NCI-H226 (cell line): ENCODE measurements around the gene CTDP1.

Source experiments
- DNase-seq: peaks from one replicate; pipeline ENCODE4 v3.0.0-alpha.2; 2015

The CTDP1 gene

DNA sequence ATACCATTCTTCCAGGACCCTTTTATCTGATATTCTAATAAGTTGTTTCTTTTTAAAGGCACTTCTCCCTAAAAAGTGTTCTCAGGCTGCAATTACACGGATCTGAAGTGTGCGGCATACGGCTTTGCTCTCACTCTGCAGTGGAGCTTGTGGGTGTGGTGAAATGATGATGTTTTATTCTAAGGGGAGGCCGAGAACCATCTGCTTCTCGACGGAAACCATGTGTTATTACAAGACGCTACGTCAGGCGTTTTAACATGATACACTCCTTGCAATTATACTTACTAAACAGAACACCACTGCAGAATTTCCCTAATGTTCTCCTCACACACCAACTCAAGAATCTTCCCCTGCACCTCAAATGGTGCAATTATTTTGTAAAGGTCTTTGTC is 34.9 kb upstream of the CTDP1 start:
- no peak for DNase-seq

DNA sequence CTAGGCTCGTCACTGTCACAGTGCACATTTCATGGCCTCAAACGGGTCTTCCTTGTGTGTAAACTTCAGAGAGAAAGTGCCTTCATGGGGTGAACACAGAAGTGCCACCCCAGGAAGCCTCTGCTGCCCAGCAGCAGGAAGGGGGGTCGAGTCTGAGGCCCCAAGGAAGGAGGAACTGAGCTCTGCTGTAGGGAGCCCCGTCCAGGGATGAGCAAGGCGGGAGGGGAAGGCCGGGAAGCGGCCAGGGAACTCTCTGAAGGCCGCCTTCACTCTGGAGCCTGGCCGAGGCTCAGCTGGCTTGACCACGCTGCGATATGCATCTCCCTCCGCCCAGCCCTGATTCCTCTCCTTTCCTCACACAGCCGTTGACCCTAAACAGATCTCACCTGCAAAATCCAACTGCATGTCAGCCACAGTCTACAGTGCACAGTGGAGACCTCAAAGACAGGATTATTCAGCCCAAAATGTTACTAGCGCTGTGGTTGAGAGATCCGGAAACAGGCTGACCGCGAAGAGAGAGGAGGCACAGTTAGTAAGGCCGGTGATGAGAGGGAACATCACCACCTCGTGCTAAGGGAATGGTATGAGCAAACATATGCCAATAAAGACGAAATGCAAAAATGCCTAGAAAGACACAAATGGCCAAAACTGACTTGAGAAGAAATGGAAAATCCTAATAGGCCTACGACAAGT is 34.2 kb upstream of the CTDP1 start:
- DNase-seq: no peak

- no peak for DNase-seq
These were observed 32.3 kb upstream of the CTDP1 start for GRCh38 chr18:79647307-79647706.

DNA sequence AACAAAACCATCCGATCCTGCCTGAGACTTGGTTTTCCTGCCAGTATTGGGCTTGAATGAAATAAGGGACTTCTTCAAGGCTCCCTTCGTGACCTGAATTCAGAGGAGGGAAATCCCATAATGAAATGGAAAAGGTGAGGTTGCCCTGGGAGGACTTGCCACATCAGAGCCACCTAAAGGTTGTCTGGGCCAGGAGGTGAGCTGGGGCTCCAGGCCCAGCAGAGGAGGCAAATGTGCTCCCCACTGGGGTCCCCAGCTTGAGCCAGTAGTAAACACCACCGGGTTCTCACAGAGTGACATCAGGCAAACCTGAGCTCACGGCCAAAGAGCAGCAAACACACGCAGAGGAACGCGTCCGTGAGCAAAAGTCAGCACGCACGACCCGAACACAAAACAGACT is 28.6 kb upstream of the CTDP1 start:
- DNase-seq: no peak

DNA sequence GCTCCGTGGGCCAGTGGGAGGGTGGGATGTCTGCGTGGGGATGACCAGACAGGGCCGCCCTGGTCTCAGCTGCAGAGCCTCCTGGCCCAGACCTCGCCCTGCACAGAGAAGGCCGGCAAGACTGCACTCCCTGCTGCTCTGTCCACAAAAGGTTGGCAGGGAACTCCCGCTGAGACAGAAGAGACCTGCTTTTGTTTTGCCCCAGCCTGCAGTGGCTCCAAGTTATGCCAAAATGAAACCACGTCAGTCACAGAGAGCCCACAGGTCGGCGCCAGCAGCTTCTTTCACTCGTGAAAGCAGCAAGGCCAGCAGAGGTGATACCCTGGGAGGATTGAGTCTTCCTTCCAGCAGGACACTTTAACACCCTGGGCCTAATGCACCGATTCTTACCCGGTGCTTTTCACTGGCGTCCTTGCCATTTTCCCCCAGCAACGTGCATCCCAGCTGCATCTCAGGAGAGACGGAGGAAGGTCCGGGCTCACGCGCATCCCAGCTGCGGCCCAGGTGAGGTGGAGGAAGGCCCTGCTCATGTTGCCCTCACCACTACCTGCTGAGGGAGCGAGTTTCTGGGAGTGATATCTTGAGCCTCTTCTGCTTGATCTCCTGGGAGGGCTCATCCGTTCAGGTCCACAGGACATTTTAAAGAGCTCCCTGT is 22.1 kb upstream of the CTDP1 start:
- no peak for DNase-seq

DNA sequence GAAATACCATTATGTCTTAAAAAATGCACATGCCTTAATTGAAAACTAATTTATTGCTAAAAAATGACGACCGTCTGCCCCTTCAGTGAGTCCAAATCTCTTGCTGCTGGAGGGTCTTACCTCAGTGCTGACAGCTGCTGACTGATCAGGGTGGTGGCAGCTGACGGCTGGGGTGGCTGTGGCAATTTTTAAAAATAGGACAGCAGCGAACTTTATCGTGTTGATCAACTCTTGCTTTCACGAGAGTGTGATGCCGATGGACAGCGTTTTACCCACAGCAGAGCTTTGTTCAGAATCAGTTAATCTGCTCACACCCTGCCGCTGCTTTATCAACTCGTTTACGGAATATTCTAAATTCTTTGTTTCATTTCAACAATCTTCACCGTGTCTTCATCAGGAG is 21.2 kb upstream of the CTDP1 start:
- DNase-seq: no peak

DNA sequence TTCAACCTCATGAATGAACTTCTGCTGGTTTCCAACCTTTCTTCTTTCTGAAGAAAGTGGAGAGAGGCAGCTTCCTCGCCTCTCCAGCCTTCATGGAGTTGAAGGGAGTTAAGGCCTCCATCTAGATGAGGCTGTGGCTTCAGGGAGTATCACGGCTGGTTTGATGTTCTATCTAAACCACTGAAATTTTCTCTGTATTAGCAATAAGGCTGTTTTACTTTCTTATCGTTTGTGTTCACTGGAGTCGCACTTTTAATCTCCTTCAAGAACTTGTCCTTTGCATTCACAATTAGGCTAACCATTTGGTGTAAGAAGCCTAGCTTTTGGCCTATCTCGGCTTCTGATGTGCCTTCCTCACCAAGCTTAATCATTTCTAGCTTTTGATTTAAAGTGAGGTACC is 19.9 kb upstream of the CTDP1 start:
- no peak for DNase-seq

DNA sequence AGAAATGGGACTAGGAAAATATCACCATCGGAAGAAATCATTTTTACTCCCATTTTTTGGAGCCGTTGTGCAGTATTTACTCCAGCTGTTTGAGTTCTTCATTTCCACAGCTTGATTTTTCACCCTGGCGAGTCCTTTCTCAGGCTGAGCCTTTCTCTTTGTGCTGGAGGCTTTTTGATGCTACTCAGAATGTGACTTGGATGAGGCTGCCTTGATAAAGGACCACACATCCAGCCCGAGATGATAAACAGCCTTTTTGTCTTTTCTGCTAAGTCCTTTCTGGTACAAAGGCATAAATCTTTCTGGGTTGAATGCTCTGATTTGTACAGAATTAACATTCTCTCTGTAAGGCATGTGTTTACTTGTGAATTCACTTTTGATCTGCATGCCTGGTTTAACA is 17.6 kb upstream of the CTDP1 start:
- no peak for DNase-seq

GRCh38 chr18:79662439-79662838 is 17.2 kb upstream of the CTDP1 start:
- DNase-seq: no peak

- DNase-seq: peak; percentile 66
These were observed 15.0 kb upstream of the CTDP1 start for GRCh38 chr18:79664525-79665125.

DNA sequence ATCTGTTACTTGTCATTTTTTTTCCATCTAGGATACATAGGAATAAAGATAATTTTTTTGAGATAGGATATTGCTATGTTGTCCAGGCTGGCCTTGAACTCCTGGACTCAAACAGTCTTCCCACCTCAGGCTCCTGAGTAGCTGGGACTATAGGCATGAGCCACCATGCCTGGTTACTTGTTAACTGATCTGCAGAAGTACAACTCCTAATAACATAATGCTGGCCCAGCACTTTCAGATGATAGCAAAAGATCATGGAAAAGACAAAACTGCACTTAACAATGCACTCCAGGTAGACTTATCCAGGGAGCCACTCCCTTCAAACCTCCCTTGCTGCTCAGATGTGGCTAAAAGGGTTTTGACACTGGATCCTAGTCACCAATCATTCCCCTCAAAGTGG is 11.4 kb upstream of the CTDP1 start:
- no peak for DNase-seq

- DNase-seq: no peak
These were observed 6.9 kb upstream of the CTDP1 start for GRCh38 chr18:79672490-79673276.

DNA sequence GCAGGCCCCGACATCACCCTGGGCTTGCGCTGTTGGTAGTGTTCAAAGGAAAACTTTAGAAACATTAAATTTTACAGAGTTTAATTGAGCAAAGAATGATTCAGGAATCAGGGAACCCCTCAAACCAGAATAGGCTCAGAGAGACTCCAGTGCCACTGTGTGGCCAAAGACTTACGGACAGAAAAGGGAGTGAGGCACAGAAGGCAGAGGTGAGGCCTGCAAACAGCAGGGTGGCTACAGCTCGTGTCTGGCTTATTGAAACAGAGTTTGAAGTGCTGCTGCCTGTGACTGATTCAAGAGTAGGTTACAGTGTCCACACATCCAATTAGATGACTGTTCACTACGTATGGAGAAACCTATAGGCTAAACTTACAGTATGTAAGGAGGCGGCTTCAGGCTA is 2.4 kb upstream of the CTDP1 start:
- DNase-seq: no peak

DNA sequence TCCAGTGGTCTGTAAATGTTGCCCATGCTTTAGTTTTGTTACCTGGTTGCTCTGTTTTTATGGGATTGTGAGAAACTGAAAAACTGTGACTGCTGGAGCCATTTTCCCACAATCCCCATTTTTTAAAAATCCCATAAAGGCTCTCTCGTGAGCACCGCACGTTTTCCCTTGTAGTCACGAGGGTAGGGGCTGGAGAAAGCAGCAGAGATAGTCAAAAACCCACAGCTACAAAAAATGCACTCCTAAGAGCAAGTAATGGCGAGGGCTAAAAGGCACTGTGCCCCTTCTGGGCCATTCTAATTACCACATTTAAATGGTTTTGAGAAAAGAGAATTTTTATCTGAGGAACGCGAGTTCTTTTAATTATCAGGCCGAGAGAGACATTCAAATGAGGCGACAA is 1.8 kb upstream of the CTDP1 start:
- no peak for DNase-seq

DNA sequence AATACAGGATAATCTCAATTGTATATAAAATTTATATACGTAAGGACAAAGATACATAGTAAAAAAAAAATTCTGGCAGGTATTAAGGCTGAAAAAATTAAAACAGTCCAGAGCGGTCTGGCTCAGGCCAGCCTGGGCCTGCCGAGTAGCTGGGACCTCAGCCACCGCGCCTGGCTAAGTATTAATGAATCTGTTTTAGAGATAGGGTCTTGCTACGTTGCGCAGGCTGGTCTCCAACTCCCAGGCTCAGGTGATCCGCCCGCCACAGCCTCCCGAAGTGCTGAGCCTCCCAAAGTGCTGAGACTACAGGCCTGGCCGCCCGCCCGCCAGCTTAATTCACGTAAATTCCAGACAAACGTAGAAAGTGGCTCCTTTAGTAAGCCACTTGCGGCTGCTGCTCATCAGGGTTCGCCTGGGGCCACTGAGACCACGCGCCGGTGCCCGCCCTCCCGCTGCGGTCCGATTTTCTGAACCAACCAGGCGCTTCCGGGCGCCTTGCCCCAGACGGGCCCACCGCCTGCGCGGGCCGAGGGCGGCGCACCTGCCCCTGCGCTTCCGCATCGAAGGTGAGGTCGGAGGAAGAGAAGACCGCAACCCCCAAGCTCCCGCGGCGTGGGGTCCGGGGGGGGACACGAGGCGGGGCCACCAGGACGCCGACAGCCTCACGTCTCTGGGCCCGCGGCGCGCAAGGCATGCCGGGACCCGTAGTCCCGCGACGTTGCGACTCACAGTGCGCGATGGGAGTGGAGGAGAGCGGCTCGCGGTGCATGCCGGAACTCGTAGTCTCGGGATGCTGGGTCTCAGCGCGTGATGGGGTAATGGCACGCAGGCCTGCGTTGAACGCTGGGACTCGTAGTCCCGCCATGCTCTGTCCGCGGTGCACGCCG is 695 bp upstream of the CTDP1 start:
- peak; percentile 94 for DNase-seq

GRCh38 chr18:79680100-79680879 is 687 bp downstream of the CTDP1 start:
- no peak for DNase-seq

DNA sequence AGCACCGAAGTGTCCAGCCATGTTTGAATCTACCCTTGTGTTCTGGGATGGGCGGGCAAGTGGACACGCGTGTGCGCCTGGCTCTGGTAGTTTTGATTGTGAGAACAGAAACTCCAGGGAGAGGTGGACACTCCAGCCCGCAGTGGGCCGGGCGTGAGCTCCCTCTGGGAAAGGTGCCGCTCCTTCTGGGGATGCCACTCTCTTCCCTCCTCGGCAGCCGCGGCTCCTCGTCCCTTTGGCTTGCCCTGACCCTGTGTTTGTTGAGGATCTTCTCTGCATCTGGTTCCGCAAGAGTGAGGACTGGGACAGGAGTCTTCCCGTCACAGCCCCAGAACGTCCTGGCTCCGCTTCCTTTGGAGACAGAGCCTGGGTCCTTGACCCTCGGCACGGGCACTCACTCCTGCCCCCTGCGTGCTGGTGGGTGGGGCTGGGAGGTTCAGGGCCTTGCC is 1.3 kb downstream of the CTDP1 start:
- DNase-seq: no peak

DNA sequence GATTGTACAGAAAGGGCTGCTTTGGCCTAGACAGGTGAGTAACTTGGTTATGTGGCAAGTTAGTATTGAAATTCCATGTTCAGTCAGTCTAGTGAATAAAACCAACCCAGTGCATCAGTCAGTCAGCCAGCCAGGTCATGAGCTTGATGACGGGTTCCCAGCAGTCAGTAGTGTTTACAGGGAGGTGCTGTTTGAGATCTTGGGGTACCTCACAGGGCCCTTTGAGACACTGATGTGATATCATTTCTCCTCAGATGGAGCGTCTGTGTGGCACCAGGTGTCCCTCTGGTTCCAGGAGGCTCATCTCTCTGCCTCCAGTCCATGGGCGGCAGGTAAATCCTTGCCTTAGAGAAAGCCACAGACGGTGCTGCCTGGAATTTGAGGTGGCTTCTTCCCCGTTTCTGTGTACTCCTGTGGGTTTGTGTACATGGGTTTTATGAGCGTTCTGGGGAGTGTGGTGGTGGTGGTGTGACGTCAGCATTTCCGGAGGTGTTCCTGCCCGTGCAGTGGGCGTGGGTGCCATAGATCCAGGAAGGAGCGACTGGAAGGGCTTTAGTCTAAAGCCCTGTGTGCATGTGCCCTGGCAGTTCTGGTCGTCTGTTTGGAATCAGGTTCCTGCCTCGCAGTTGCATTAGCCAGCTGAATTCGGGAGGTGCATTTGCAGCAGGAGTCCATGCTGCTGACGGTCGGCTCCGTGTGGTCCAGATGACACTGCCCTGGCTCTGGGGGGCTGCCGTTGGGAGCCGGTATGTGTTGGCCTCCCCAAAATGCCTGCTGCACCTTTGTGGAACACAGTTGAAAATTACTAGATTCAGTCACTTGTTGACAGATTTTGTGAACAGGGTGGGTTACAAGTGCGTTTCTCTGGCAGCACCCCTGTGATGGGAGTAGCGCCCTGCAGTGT is 2.1 kb downstream of the CTDP1 start:
- no peak for DNase-seq

DNA sequence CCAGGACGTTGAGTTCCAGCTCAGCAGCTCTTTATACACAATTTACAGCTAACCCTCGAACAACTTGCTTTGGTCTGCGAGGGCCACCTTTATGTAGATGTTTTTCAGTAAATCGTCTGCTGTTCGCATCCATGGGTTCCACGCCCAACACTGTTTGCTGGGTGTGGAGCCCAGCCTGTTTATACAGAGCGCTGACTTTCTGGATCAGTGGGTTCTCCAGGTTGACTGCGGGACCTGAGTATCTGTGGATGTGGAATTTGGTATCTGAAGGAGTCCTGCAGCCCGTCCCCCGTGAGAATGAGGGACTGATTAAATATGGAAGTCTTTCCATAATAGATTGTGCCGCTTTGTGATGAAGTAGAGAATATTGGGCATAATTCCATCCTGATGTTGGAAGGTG is 2.9 kb downstream of the CTDP1 start:
- no peak for DNase-seq

- DNase-seq: no peak
These were observed 3.5 kb downstream of the CTDP1 start for GRCh38 chr18:79682894-79683625.
